Upper lobe of right lung (tissue), 1 donor: ENCODE results near the gene BTBD17. TPM values are rescaled to one million over a fixed set of nuclear protein-coding genes. Genes with fewer than 3 reads are reported as not detected.
A peak's percentile ranks its signal among the peaks of the same experiment; 100 is the strongest.

Source experiments
- ATAC-seq: fragments of 200-7000 bp; cut with Tn5 transposase; one replicate; pipeline ENCODE4 v1.9.1; 2020; ENCODE audit warnings: mild to moderate bottlenecking, moderate library complexity
- DNase-seq: peaks from one replicate; pipeline ENCODE4 v3.0.0-alpha.2; 2020
- H3K27ac ChIP-seq: fragments of 200-600 bp; one replicate; pipeline ENCODE4 v1.8.0; 2022
- H3K27me3 ChIP-seq: fragments of 200-600 bp; one replicate; pipeline ENCODE4 v1.8.0; 2022; ENCODE audit warnings: mild to moderate bottlenecking
- H3K36me3 ChIP-seq: fragments of 200-600 bp; one replicate; pipeline ENCODE4 v1.8.0; 2022
- H3K4me1 ChIP-seq: fragments of 200-600 bp; one replicate; pipeline ENCODE4 v1.8.0; 2022
- H3K4me3 ChIP-seq: fragments of 200-600 bp; one replicate; pipeline ENCODE4 v1.8.0; 2022; ENCODE audit warnings: mild to moderate bottlenecking
- H3K9me3 ChIP-seq: fragments of 200-600 bp; one replicate; pipeline ENCODE4 v1.8.0; 2022
- intact Hi-C: fragments of 100-400 bp; cut with DNase I; formaldehyde crosslinking; loops from one replicate; pipeline ENCODE4 v1.11.0; 2022
- total RNA-seq: library from RNA; stranded (reverse); fragmentation: NEBNext Ultra II Directional; extraction: Animal tissue kit (Norgen Biotek cat#: 25700); gene quantifications from one replicate; pipeline ENCODE4 v1.2.1, GENCODE V29; 2021
- TF ChIP-seq, protein P1 (sequence below): fragments of 200-600 bp; IDR thresholded peaks from one replicate; pipeline ENCODE4 v1.8.0; 2022; ENCODE audit warnings: antibody characterized with exemption
- donor health status: DM: no; HTN: yes; CAD: no; lungs with severe emphysema.

The BTBD17 gene
- total RNA-seq, 1 donor from 2014 or later: not detected

GRCh38 chr17:74394275-74394950 lies 32.7 kb upstream of the BTBD17 start:
- Histone ChIP-seq H3K27me3 (no peaks in the 10 kb centered on the region), H3K27ac (no peak overlapping the region), H3K4me3 (no peak overlapping the region), H3K36me3 (no peaks in the 10 kb centered on the region), H3K9me3 (no peaks in the 10 kb centered on the region), H3K4me1 (no peaks in the 10 kb centered on the region)
- no peak for DNase-seq
- intact Hi-C loops: no loop called here
- ATAC-seq: no peak
- TF ChIP-seq, protein P1, sequence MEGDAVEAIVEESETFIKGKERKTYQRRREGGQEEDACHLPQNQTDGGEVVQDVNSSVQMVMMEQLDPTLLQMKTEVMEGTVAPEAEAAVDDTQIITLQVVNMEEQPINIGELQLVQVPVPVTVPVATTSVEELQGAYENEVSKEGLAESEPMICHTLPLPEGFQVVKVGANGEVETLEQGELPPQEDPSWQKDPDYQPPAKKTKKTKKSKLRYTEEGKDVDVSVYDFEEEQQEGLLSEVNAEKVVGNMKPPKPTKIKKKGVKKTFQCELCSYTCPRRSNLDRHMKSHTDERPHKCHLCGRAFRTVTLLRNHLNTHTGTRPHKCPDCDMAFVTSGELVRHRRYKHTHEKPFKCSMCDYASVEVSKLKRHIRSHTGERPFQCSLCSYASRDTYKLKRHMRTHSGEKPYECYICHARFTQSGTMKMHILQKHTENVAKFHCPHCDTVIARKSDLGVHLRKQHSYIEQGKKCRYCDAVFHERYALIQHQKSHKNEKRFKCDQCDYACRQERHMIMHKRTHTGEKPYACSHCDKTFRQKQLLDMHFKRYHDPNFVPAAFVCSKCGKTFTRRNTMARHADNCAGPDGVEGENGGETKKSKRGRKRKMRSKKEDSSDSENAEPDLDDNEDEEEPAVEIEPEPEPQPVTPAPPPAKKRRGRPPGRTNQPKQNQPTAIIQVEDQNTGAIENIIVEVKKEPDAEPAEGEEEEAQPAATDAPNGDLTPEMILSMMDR: no peak

DNA sequence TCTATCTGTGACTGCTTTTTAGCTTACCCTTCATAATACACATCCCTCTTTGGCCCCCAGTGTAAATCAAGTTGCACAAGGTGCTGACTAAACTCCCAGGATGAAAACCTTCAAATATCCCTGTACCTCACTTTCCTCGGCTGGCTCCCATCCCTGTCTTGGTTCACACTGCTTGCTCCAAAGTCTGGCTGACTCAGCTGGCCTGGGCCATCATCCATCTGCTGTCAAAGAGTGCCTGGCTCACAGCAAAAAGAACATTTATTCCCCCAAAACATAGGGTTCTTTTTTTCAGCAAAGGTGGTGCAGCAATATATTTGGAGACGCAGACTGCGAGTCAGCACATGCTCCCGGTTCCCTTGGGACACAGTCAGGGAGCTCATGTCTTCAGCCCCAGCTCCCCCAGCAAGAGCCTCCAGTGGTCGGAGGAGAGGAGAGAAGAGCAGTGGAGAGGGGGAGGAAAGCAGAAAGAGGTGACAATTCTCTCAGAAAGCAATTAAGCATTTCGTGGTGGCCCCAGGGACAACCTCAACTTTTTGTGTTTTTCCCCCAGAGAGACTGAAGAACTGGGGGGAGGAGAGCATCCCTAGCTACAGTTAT lies 31.8 kb upstream of the BTBD17 start:
- Histone ChIP-seq H3K9me3 (no peaks in the 10 kb centered on the region), H3K36me3 (no peaks in the 10 kb centered on the region), H3K4me1 (no peaks in the 10 kb centered on the region), H3K4me3 (no peak overlapping the region), H3K27me3 (no peaks in the 10 kb centered on the region), H3K27ac (no peak overlapping the region)
- TF ChIP-seq, protein P1: no peak
- intact Hi-C loops: no loop called here
- DNase-seq: no peak
- ATAC-seq: no peak

DNA sequence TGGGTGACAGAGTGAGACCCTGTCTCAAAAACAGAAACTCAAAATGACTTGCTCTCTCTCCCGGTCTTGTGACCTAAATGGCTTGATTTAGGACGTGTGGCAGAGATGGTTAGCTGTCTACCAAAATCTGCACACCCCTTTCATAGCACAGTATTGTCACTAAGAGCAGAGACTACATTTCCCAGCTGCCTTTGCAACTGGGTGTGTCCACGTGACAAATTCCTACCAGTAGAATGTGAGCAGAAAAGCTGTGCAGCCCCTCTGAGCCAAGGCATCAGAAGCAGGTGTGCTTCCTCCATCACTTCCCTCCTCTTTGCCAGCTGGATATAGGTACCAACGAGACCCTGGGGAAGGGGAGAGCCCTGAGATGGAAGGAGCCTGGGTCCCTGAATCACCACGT lies 31.2 kb upstream of the BTBD17 start:
- no peak for DNase-seq
- H3K27me3 ChIP-seq: no peaks in the 10 kb centered on the region
- TF ChIP-seq, protein P1: no peak
- H3K4me3 ChIP-seq: no peak overlapping the region
- no peaks in the 10 kb centered on the region for H3K9me3 ChIP-seq
- no peaks in the 10 kb centered on the region for H3K36me3 ChIP-seq
- no peak for ATAC-seq
- H3K4me1 ChIP-seq: no peaks in the 10 kb centered on the region
- intact Hi-C loops: no loop called here
- H3K27ac ChIP-seq: no peak overlapping the region

GRCh38 chr17:74391771-74392170 lies 30.1 kb upstream of the BTBD17 start:
- DNase-seq: no peak
- Histone ChIP-seq H3K4me3 (no peak overlapping the region), H3K36me3 (no peaks in the 10 kb centered on the region), H3K27me3 (no peaks in the 10 kb centered on the region), H3K4me1 (no peaks in the 10 kb centered on the region), H3K9me3 (no peaks in the 10 kb centered on the region), H3K27ac (no peak overlapping the region)
- ATAC-seq: peak; percentile 46
- TF ChIP-seq, protein P1: no peak
- intact Hi-C loops: no loop called here

- intact Hi-C loops: no loop called here
- no peak overlapping the region for H3K27ac ChIP-seq
- TF ChIP-seq, protein P1: no peak
- DNase-seq: no peak
- H3K4me1 ChIP-seq: no peaks in the 10 kb centered on the region
- no peak overlapping the region for H3K4me3 ChIP-seq
- no peaks in the 10 kb centered on the region for H3K27me3 ChIP-seq
- ATAC-seq: no peak
- H3K36me3 ChIP-seq: no peaks in the 10 kb centered on the region
- H3K9me3 ChIP-seq: no peaks in the 10 kb centered on the region
Observed at GRCh38 chr17:74390680-74391653, 29.3 kb upstream of the BTBD17 start.
